MM.1S (cell line): ENCODE data around the gene PATL2.

Experiments
- DNase-seq: peaks from one replicate; pipeline ENCODE4 v3.0.0-alpha.2; 2015
- H2AFZ ChIP-seq: fragments of 300-600 bp; sonication (generic); 2 replicates; pipeline ENCODE4 v1.6.0; 2016; ENCODE audit warnings: antibody characterized with exemption, low read length
- H3F3A ChIP-seq: fragments of 300-600 bp; sonication (generic); 2 replicates; pipeline ENCODE4 v1.6.1; 2016; ENCODE audit warnings: mild to moderate bottlenecking, antibody characterized with exemption, low read length, moderate library complexity, mixed read lengths; ENCODE audit not compliant: insufficient read depth
- H3K27ac ChIP-seq: fragments of 300-600 bp; sonication (generic); 2 replicates; pipeline ENCODE4 v1.5.1; 2016; ENCODE audit warnings: mild to moderate bottlenecking, low read length
- H3K27me3 ChIP-seq: fragments of 300-600 bp; sonication (generic); replicated peaks from 2 replicates; pipeline ENCODE4 v1.6.0; 2016; ENCODE audit warnings: low read length; ENCODE audit not compliant: insufficient read depth
- H3K36me3 ChIP-seq: fragments of 300-600 bp; sonication (generic); replicated peaks from 2 replicates; pipeline ENCODE4 v1.6.1; 2016; ENCODE audit warnings: mild to moderate bottlenecking, low read length, mixed read lengths; ENCODE audit not compliant: insufficient read depth
- H3K4me1 ChIP-seq: fragments of 300-600 bp; sonication (generic); 2 replicates; pipeline ENCODE4 v1.6.1; 2016; ENCODE audit warnings: low read length, mixed read lengths
- H3K4me2 ChIP-seq: fragments of 300-600 bp; sonication (generic); 2 replicates; pipeline ENCODE4 v1.6.0; 2016; ENCODE audit warnings: low read depth, low read length
- H3K4me3 ChIP-seq: fragments of 300-600 bp; sonication (generic); 2 replicates; pipeline ENCODE4 v1.5.1; 2016; ENCODE audit warnings: low read length, mixed read lengths
- H3K79me2 ChIP-seq: fragments of 300-600 bp; sonication (generic); 2 replicates; pipeline ENCODE4 v1.6.1; 2016; ENCODE audit warnings: mixed run types, low read length, mixed read lengths
- H3K9ac ChIP-seq: fragments of 300-600 bp; sonication (generic); 2 replicates; pipeline ENCODE4 v1.6.1; 2016; ENCODE audit warnings: low read length, mixed read lengths
- H3K9me2 ChIP-seq: fragments of 300-600 bp; sonication (generic); replicated peaks from 2 replicates; pipeline ENCODE4 v1.6.1; 2016; ENCODE audit warnings: mild to moderate bottlenecking, low read length, mixed read lengths; ENCODE audit not compliant: insufficient read depth
- H3K9me3 ChIP-seq: fragments of 300-600 bp; sonication (generic); replicated peaks from 2 replicates; pipeline ENCODE4 v1.6.1; 2016; ENCODE audit warnings: mild to moderate bottlenecking, low read length, mixed read lengths; ENCODE audit not compliant: insufficient read depth
- H4K20me1 ChIP-seq: fragments of 300-600 bp; sonication (generic); 2 replicates; pipeline ENCODE4 v1.6.1; 2016; ENCODE audit warnings: mild to moderate bottlenecking, low read length, moderate library complexity, mixed read lengths; ENCODE audit not compliant: insufficient read depth
- EZH2 ChIP-seq: fragments of 300-600 bp; sonication (generic); optimal IDR thresholded peaks from 2 replicates; pipeline ENCODE3; 2017; ENCODE audit warnings: low read depth, mild to moderate bottlenecking, antibody characterized with exemption, low read length, mixed read lengths
- EZH2phosphoT487 ChIP-seq: fragments of 300-600 bp; sonication (generic); IDR thresholded peaks from 2 replicates; pipeline ENCODE4 v1.6.1; 2018; ENCODE audit warnings: antibody characterized with exemption, low read length
- TF ChIP-seq, protein P1 (sequence below): fragments of 300-600 bp; sonication (generic); IDR thresholded peaks from 2 replicates; pipeline ENCODE4 v1.5.1; 2016; ENCODE audit warnings: antibody characterized with exemption, low read length, mixed read lengths

Gene PATL2

GRCh38 chr15:44654858-44655257, 56.3 kb downstream of the PATL2 start:
- H3K36me3 ChIP-seq, result 0 out of 2 replicates have a peak, but pooled peaks cover 6% of the 10 kb centered on the region
- TF ChIP-seq EZH2, result no peak
- TF ChIP-seq, protein P1, sequence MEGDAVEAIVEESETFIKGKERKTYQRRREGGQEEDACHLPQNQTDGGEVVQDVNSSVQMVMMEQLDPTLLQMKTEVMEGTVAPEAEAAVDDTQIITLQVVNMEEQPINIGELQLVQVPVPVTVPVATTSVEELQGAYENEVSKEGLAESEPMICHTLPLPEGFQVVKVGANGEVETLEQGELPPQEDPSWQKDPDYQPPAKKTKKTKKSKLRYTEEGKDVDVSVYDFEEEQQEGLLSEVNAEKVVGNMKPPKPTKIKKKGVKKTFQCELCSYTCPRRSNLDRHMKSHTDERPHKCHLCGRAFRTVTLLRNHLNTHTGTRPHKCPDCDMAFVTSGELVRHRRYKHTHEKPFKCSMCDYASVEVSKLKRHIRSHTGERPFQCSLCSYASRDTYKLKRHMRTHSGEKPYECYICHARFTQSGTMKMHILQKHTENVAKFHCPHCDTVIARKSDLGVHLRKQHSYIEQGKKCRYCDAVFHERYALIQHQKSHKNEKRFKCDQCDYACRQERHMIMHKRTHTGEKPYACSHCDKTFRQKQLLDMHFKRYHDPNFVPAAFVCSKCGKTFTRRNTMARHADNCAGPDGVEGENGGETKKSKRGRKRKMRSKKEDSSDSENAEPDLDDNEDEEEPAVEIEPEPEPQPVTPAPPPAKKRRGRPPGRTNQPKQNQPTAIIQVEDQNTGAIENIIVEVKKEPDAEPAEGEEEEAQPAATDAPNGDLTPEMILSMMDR, result no peak
- no peak for TF ChIP-seq EZH2phosphoT487
- H3K79me2 ChIP-seq, result no peaks in the 10 kb centered on the region
- no peak overlapping the region for H2AFZ ChIP-seq
- H3K9ac ChIP-seq, result no peak overlapping the region
- no peaks in the 10 kb centered on the region for H3K9me2 ChIP-seq
- H3K9me3 ChIP-seq, result no peaks in the 10 kb centered on the region
- no peaks in the 10 kb centered on the region for H3K4me1 ChIP-seq
- no peaks in the 10 kb centered on the region for H3K27me3 ChIP-seq
- no peaks in the 10 kb centered on the region for H4K20me1 ChIP-seq
- no peak overlapping the region for H3K4me3 ChIP-seq
- no peak overlapping the region for H3K27ac ChIP-seq
- H3K4me2 ChIP-seq, result no peak overlapping the region
- H3F3A ChIP-seq, result no peaks in the 10 kb centered on the region
- no peak for DNase-seq

GRCh38 chr15:44647637-44648036, 63.5 kb downstream of the PATL2 start:
- no peaks in the 10 kb centered on the region for H3K9me2 ChIP-seq
- H3K79me2 ChIP-seq, result peaks cover 11% of the 10 kb centered on the region
- H3K9me3 ChIP-seq, result no peaks in the 10 kb centered on the region
- H3K27ac ChIP-seq, result no peak overlapping the region
- no peaks in the 10 kb centered on the region for H3F3A ChIP-seq
- H3K4me1 ChIP-seq, result no peaks in the 10 kb centered on the region
- H3K4me3 ChIP-seq, result no peak overlapping the region
- H2AFZ ChIP-seq, result no peak overlapping the region
- H4K20me1 ChIP-seq, result no peaks in the 10 kb centered on the region
- H3K4me2 ChIP-seq, result no peak overlapping the region
- no peak for DNase-seq
- H3K9ac ChIP-seq, result no peak overlapping the region
- H3K36me3 ChIP-seq, result 0 out of 2 replicates have a peak, but pooled peaks cover 2% of the 10 kb centered on the region
- H3K27me3 ChIP-seq, result no peaks in the 10 kb centered on the region
- no peak for TF ChIP-seq EZH2
- TF ChIP-seq, protein P1, result no peak
- TF ChIP-seq EZH2phosphoT487, result no peak

- TF ChIP-seq EZH2 (no peak), EZH2phosphoT487 (no peak)
- TF ChIP-seq, protein P1, result no peak
- peaks cover 11% of the 10 kb centered on the region for H3K79me2 ChIP-seq
Observed at GRCh38 chr15:44647036-44647435, 64.1 kb downstream of the PATL2 start.

More at GRCh38 chr15:44647036-44647435, 64.1 kb downstream of the PATL2 start:
- H2AFZ ChIP-seq, result no peak overlapping the region
- no peaks in the 10 kb centered on the region for H3K27me3 ChIP-seq
- H3K27ac ChIP-seq, result no peak overlapping the region
- H3K9me3 ChIP-seq, result no peaks in the 10 kb centered on the region
- DNase-seq, result no peak
- H3F3A ChIP-seq, result no peaks in the 10 kb centered on the region
- no peaks in the 10 kb centered on the region for H3K4me1 ChIP-seq
- H3K4me2 ChIP-seq, result no peak overlapping the region
- H3K4me3 ChIP-seq, result no peak overlapping the region
- H3K9ac ChIP-seq, result no peak overlapping the region
- H3K36me3 ChIP-seq, result 0 out of 2 replicates have a peak, but pooled peaks cover 2% of the 10 kb centered on the region
- no peaks in the 10 kb centered on the region for H3K9me2 ChIP-seq
- no peaks in the 10 kb centered on the region for H4K20me1 ChIP-seq
